ENCODE results near the gene CTSH. TPM values are rescaled to one million over a fixed set of nuclear protein-coding genes. Genes with fewer than 3 reads are reported as not detected.
"Not testable (repeated sequence)": the region's sequence is repeated elsewhere in the genome, so short reads cannot be mapped to it uniquely, and the experiment has no call there.

The CTSH gene
- total RNA-seq, 1 experiment from 2014 or later = 146 TPM

DNA sequence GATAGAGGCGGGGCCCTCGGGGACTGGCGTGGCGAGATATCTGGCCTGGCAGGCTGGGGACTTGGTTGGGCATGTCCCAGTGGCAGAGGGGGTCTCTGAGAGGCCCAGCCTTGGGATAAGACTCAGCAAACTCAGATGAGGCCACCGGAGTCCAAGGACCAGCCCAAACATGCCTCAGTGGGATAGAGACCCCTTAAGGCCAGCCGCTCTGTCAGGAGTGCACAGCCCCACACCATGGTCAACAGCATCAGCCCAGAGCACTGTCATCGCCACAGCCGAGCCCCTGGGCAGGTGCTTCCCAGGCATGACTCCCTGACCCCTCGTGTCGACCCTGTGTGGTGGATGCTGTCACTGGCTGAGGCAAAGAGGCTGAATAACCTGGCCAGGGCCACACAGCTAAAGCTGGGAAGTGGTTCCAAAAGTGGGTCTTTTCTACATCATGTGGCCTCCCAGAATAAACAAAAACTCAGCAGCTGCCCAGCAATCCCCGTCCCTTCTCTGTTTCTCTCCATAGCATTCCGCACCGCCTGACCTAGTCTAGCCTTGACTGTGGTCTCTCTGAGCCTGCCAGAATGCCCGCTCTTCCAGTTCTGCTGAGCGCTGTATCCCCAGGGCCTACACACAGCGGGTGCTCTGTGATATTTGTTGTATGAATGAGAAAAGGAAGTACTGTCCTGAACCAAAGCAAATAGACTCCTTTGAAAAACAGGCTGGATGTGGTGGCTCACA, 15.1 kb downstream of the CTSH start:
- H3K4me1 ChIP-seq (ENCODE audit: insufficient read depth, low read length) = peaks cover 23% of the 10 kb centered on the region
- BruUV-seq (replicated peaks) = no TSS peak
- intact Hi-C loops (cut with micrococcal nuclease) = loop anchor here (2.0 kb wide), 1 partner anchor 15 kb away; the partner anchor contains the start of gene CTSH
- H3K9ac ChIP-seq (ENCODE audit: low read length) = no peak overlapping the region
- no peaks in the 10 kb centered on the region for H3F3A ChIP-seq (ENCODE audit: low read length, unreplicated experiment)
- H2AFZ ChIP-seq (ENCODE audit: low read length) = no peak overlapping the region
- H3K36me3 ChIP-seq (ENCODE audit: low read depth, low read length) = no peaks in the 10 kb centered on the region; the same call in 1 of the 2 replicates
- no peaks in the 10 kb centered on the region for H3K9me3 ChIP-seq (ENCODE audit: low read length)
- no peaks in the 10 kb centered on the region for H4K20me1 ChIP-seq (ENCODE audit: low read length)
- no peaks in the 10 kb centered on the region for H3K9me2 ChIP-seq (replicated peaks; ENCODE audit: low read length)
- H3K27ac ChIP-seq (ENCODE audit: low read length) = peak overlapping the region; percentile 36; the same call in 1 of the 2 replicates
- no peak for ATAC-seq
- CTCF ChIA-PET = no interaction called here
- no peaks in the 10 kb centered on the region for H3K27me3 ChIP-seq (ENCODE audit: low read length)
- no peak overlapping the region for H3K4me3 ChIP-seq (ENCODE audit: low read length)
- POLR2A ChIA-PET (ENCODE audit: unreplicated experiment) = no interaction called here
- no peaks in the 10 kb centered on the region for H3K79me2 ChIP-seq (ENCODE audit: low read length)
- peak; percentile 44 for DNase-seq
- TF ChIP-seq, protein P1, sequence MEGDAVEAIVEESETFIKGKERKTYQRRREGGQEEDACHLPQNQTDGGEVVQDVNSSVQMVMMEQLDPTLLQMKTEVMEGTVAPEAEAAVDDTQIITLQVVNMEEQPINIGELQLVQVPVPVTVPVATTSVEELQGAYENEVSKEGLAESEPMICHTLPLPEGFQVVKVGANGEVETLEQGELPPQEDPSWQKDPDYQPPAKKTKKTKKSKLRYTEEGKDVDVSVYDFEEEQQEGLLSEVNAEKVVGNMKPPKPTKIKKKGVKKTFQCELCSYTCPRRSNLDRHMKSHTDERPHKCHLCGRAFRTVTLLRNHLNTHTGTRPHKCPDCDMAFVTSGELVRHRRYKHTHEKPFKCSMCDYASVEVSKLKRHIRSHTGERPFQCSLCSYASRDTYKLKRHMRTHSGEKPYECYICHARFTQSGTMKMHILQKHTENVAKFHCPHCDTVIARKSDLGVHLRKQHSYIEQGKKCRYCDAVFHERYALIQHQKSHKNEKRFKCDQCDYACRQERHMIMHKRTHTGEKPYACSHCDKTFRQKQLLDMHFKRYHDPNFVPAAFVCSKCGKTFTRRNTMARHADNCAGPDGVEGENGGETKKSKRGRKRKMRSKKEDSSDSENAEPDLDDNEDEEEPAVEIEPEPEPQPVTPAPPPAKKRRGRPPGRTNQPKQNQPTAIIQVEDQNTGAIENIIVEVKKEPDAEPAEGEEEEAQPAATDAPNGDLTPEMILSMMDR (conservative IDR thresholded peaks at IDR 0.05; ENCODE audit: low read depth, low read length) = no peak
- TF ChIP-seq EZH2 (IDR thresholded peaks at IDR 0.05; ENCODE audit: low read length, unreplicated experiment) (no peak), EZH2phosphoT487 (IDR thresholded peaks at IDR 0.05; ENCODE audit: borderline replicate concordance, low read length) (no peak)
- no peak overlapping the region for H3K4me2 ChIP-seq (ENCODE audit: low read length)

DNA sequence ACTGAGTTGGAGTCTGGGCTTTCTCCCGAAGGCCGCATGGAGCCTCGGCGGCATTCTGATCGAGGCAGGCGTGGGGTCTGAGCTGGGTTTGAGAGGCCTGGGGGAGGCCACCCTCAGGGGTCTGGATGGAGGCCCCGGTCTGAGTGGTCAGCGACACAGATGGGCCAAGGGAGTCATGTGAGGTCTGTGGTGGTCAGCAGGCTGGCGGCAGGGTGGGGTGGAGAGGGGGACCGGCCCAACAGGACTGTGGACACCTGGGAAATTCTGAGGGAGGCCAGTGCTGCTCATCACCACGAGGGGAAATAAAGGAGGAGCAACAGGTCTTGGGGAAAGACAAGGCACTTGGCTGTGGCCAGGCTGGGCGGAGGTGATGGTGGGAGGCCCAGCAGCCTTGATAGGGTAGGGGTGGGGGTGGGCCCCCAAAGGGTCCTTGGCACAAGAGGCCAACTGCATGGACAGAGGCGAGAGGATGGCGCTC, 16.2 kb downstream of the CTSH start:
- intact Hi-C loops (cut with micrococcal nuclease) = no loop called here
- ChIA-PET POLR2A (ENCODE audit: unreplicated experiment) (no interaction called here), CTCF (no interaction called here)
- Histone ChIP-seq H3K79me2 (ENCODE audit: low read length) (no peaks in the 10 kb centered on the region), H3K36me3 (ENCODE audit: low read depth, low read length) (no peaks in the 10 kb centered on the region; the same call in 1 of the 2 replicates), H3K27me3 (ENCODE audit: low read length) (no peaks in the 10 kb centered on the region), H3K9me3 (ENCODE audit: low read length) (no peaks in the 10 kb centered on the region), H3K9ac (ENCODE audit: low read length) (no peak overlapping the region), H2AFZ (ENCODE audit: low read length) (no peak overlapping the region), H3K4me1 (ENCODE audit: insufficient read depth, low read length) (peaks cover 23% of the 10 kb centered on the region), H3K9me2 (replicated peaks; ENCODE audit: low read length) (no peaks in the 10 kb centered on the region), H3K4me2 (ENCODE audit: low read length) (no peak overlapping the region), H3K4me3 (ENCODE audit: low read length) (no peak overlapping the region), H3F3A (ENCODE audit: low read length, unreplicated experiment) (no peaks in the 10 kb centered on the region), H3K27ac (ENCODE audit: low read length) (no peak overlapping the region), H4K20me1 (ENCODE audit: low read length) (no peaks in the 10 kb centered on the region)
- ATAC-seq (no peak), DNase-seq (no peak)
- TF ChIP-seq, protein P1 (conservative IDR thresholded peaks at IDR 0.05; ENCODE audit: low read depth, low read length) = no peak
- no peak for TF ChIP-seq EZH2phosphoT487 (IDR thresholded peaks at IDR 0.05; ENCODE audit: borderline replicate concordance, low read length)
- no peak for TF ChIP-seq EZH2 (IDR thresholded peaks at IDR 0.05; ENCODE audit: low read length, unreplicated experiment)
- BruUV-seq (replicated peaks) = no TSS peak

DNA sequence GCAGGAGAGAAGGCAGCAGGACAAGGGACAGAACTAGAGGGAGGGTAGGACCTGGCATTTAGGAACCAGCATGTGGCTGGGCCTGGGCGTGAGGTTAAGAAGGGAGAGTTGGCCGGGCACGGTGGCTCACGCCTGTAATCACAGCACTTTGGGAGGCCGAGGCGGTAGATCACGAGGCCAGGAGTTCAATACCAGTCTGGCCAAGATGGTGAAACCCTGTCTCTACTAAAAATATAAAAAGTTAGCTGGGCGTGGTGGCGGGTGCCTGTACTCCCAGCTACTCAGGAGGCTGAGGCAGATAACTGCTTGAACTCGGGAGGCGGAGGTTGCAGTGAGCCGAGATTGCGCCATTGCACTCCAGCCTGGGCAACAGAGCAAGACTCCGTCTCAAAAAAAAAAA, 16.7 kb downstream of the CTSH start:
- H3K4me3 ChIP-seq (ENCODE audit: low read length); H2AFZ ChIP-seq (ENCODE audit: low read length); intact Hi-C loops (cut with micrococcal nuclease); CTCF ChIA-PET; H4K20me1 ChIP-seq (ENCODE audit: low read length); H3K27ac ChIP-seq (ENCODE audit: low read length); H3F3A ChIP-seq (ENCODE audit: low read length, unreplicated experiment); BruUV-seq (replicated peaks); H3K4me2 ChIP-seq (ENCODE audit: low read length); POLR2A ChIA-PET (ENCODE audit: unreplicated experiment); H3K27me3 ChIP-seq (ENCODE audit: low read length); H3K9ac ChIP-seq (ENCODE audit: low read length); H3K36me3 ChIP-seq (ENCODE audit: low read depth, low read length); H3K9me3 ChIP-seq (ENCODE audit: low read length); H3K79me2 ChIP-seq (ENCODE audit: low read length); H3K9me2 ChIP-seq (replicated peaks; ENCODE audit: low read length); ATAC-seq; DNase-seq: not testable (repeated sequence)
- H3K4me1 ChIP-seq (ENCODE audit: insufficient read depth, low read length) = peaks cover 23% of the 10 kb centered on the region
